ENCODE data around the gene UBD. TPM values are rescaled to one million over a fixed set of nuclear protein-coding genes. Genes with fewer than 3 reads are reported as not detected.

UBD gene
- total RNA-seq, 1 experiment from 2014 or later: not detected

GRCh38 chr6:29509711-29510110 lies 49.8 kb downstream of the UBD start:
- H2BK15ac ChIP-seq (ENCODE audit: low read depth, low read length): no peak overlapping the region
- no peak overlapping the region for H3K27ac ChIP-seq (ENCODE audit: insufficient read length, low read depth, low read length)
- Mint-ChIP-seq H3K27ac (no peak overlapping the region), H3K9me3 (no peaks in the 10 kb centered on the region; a peak in 1 of 5 replicates), H3K36me3 (ENCODE audit: insufficient read depth in 1 of 3, low read depth in 3 of 3) (no peaks in the 10 kb centered on the region), H3K4me3 (no peak overlapping the region), H3K4me1 (peaks cover 4 to 13% of the 10 kb centered on the region in 2 experiments), H3K27me3 (ENCODE audit: low read depth) (peaks cover 7% of the 10 kb centered on the region)
- TF ChIP-seq, protein P1, sequence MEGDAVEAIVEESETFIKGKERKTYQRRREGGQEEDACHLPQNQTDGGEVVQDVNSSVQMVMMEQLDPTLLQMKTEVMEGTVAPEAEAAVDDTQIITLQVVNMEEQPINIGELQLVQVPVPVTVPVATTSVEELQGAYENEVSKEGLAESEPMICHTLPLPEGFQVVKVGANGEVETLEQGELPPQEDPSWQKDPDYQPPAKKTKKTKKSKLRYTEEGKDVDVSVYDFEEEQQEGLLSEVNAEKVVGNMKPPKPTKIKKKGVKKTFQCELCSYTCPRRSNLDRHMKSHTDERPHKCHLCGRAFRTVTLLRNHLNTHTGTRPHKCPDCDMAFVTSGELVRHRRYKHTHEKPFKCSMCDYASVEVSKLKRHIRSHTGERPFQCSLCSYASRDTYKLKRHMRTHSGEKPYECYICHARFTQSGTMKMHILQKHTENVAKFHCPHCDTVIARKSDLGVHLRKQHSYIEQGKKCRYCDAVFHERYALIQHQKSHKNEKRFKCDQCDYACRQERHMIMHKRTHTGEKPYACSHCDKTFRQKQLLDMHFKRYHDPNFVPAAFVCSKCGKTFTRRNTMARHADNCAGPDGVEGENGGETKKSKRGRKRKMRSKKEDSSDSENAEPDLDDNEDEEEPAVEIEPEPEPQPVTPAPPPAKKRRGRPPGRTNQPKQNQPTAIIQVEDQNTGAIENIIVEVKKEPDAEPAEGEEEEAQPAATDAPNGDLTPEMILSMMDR (conservative IDR thresholded peaks at IDR 0.05): no peak
- H3K9me3 ChIP-seq (ENCODE audit: control insufficient read depth, low read depth, low read length): no peaks in the 10 kb centered on the region
- no peak overlapping the region for H2BK20ac ChIP-seq (ENCODE audit: low read depth, low read length, poor library complexity, severe bottlenecking)
- H2BK5ac ChIP-seq (ENCODE audit: insufficient read length, low read length): no peak overlapping the region
- H4K5ac ChIP-seq (ENCODE audit: insufficient read length, low read depth, low read length): no peak overlapping the region
- H2AFZ ChIP-seq (ENCODE audit: low read length): no peak overlapping the region
- H3K4me2 ChIP-seq (ENCODE audit: insufficient read depth, insufficient read length, low read length): no peak overlapping the region
- WGBS (ENCODE audit: extremely low coverage, insufficient read length, low lambda C conversion rate): no CpG with 5 or more reads among the region's 9 CpGs
- DNase-seq: peak; percentile 14
- no peak overlapping the region for H4K8ac ChIP-seq (replicated peaks; ENCODE audit: insufficient read length, low read depth, low read length)
- no peak overlapping the region for H3T11ph ChIP-seq (ENCODE audit: low read length)
- no peak overlapping the region for H3K56ac ChIP-seq (ENCODE audit: insufficient read length, low read depth, low read length)
- H3K79me1 ChIP-seq (ENCODE audit: insufficient read depth, low read depth, low read length, poor library complexity, severe bottlenecking): no peaks in the 10 kb centered on the region
- no peak overlapping the region for H3K18ac ChIP-seq (ENCODE audit: insufficient read length, low read depth, low read length)
- no peak overlapping the region for H2AK5ac ChIP-seq (ENCODE audit: insufficient read length, low read length)
- no peaks in the 10 kb centered on the region for H3K23me2 ChIP-seq (ENCODE audit: insufficient read length, low read depth, low read length, poor library complexity, severe bottlenecking)
- H4K20me1 ChIP-seq (ENCODE audit: control insufficient read depth, insufficient read depth, insufficient read length): no peaks in the 10 kb centered on the region
- no peak overlapping the region for H2BK12ac ChIP-seq (ENCODE audit: insufficient read length, low read depth, low read length)
- H4K91ac ChIP-seq (ENCODE audit: insufficient read length, low read depth, low read length): no peak overlapping the region
- no peaks in the 10 kb centered on the region for H3K27me3 ChIP-seq (ENCODE audit: insufficient read depth, low read length)
- H3K79me2 ChIP-seq (ENCODE audit: insufficient read depth, low read length): no peaks in the 10 kb centered on the region
- no peaks in the 10 kb centered on the region for H3K4me1 ChIP-seq (ENCODE audit: insufficient read depth, low read length)
- no peak overlapping the region for H3K23ac ChIP-seq (ENCODE audit: insufficient read length, low read depth, low read length)
- H3K14ac ChIP-seq (ENCODE audit: insufficient read depth, low read length): no peak overlapping the region
- no peak overlapping the region for H3K9ac ChIP-seq (ENCODE audit: extremely low read depth, insufficient read length, low read length)
- H3K4ac ChIP-seq (ENCODE audit: low read depth, low read length): no peak overlapping the region
- no peak overlapping the region for H2BK120ac ChIP-seq (ENCODE audit: low read depth, low read length, poor library complexity, severe bottlenecking)

All from H9 (cell line).